ENCODE measurements around the gene SCGB3A1. TPM values are rescaled to one million over a fixed set of nuclear protein-coding genes. Genes with fewer than 3 reads are reported as not detected.

SCGB3A1 gene
- total and polyA plus RNA-seq, 11 donors = 0.22 to 0.85 (median 0.57) TPM; not detected in 8

DNA sequence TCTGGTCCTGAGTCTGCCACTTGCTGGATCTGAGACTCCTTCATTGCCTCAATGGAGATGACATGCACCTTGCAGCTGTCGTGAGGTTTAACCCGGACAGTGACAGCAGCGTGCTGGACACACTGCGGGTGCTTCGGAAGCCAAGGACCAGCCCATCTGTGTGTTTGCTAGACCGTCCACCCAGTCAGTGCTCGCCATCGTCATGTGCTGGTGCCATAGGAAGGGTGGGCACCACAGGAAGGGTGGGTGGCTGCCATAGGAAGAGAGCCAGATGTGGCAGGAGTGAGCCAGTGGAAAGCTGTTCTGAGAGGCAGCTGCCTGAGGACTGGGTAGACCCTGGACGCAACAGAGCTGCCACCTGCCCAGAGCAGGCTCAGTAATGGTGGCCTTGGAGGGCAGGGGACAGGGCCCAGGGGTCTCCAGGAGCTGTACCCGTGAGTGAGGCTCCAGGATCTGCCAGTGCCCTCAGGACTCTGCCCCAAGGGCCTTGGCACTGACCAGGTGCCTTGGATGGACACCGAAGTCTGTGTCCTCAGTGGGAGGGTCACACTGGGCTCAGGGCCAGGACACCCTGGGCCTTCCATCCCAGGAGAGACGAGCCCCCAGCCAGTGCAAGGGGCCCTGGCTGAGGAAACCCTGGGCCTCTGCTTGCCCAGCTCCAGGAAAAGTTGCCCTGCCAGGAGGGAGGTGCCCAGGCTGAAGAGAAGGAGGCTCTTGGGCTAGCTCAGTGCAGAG is 36.3 kb upstream of the SCGB3A1 start:
- TF ChIP-seq, protein P1, sequence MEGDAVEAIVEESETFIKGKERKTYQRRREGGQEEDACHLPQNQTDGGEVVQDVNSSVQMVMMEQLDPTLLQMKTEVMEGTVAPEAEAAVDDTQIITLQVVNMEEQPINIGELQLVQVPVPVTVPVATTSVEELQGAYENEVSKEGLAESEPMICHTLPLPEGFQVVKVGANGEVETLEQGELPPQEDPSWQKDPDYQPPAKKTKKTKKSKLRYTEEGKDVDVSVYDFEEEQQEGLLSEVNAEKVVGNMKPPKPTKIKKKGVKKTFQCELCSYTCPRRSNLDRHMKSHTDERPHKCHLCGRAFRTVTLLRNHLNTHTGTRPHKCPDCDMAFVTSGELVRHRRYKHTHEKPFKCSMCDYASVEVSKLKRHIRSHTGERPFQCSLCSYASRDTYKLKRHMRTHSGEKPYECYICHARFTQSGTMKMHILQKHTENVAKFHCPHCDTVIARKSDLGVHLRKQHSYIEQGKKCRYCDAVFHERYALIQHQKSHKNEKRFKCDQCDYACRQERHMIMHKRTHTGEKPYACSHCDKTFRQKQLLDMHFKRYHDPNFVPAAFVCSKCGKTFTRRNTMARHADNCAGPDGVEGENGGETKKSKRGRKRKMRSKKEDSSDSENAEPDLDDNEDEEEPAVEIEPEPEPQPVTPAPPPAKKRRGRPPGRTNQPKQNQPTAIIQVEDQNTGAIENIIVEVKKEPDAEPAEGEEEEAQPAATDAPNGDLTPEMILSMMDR (IDR thresholded peaks at IDR 0.05) = no peak
- TF ChIP-seq POLR2A (IDR thresholded peaks at IDR 0.05) = no peak
- peaks cover 0 to 14% (median 5%) of the 10 kb centered on the region in 12 donors for H3K4me1 ChIP-seq
- H3K27ac ChIP-seq = no peak overlapping the region
- H3K36me3 ChIP-seq = peaks cover 0 to 5% (median 0%) of the 10 kb centered on the region in 9 donors
- intact Hi-C loops (cut with DNase I) = no loop called here
- no peaks in the 10 kb centered on the region for H3K9me3 ChIP-seq
- H3K27me3 ChIP-seq = peaks cover 0 to 2% (median 0%) of the 10 kb centered on the region in 9 donors
- ATAC-seq (no peak), DNase-seq (peak in 2 of 5 donors; percentile 13 to 29)
- no peak overlapping the region for H3K4me3 ChIP-seq
- 85 to 94% (median 89%) methylated on average over 7 to 12 of the region's 12 CpGs for WGBS, 4 donors

DNA sequence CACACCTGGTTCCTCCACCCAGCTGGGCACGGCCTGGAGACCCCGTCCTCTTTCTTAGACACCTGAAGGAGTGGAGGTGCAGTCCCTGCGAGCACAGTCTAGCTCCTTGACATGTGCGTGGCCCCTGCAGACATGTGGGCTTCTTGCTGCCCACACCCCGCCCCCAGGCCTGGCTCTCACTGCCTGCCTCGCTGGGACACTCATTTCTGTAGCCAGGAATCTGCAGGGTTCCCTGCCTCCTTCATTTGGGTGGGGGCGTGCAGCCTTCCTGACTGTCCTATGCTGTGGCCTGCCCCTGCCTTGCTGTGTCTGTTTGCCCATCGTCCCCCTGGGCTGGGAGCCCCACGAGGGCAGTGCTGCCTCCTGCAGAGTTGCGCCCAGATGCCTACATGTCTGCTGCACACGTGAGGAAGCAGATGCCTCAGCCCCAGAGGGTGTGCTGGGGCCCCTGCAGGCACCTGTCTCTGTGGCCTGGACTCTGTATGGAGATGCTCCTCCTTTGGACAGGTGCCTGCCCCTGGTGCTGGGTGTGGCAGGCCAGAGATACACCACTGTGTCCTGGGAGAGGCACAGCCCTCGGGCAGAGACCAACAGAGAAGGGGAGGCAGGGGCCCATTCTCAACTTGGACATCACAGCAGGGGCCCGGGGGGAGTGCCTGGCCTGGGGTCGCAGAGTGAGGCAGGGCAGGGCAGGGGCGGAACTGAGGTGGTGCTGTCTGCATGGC is 35.5 kb upstream of the SCGB3A1 start:
- ATAC-seq (no peak), DNase-seq (peak in 2 of 5 donors; percentile 12 to 25)
- H3K36me3 ChIP-seq = peaks cover 0 to 5% (median 0%) of the 10 kb centered on the region in 9 donors
- WGBS, 4 donors = 79 to 91% (median 83%) methylated on average over 12 to 15 of the region's 15 CpGs
- intact Hi-C loops (cut with DNase I) = no loop called here
- TF ChIP-seq, protein P1 (IDR thresholded peaks at IDR 0.05) = no peak
- no peak for TF ChIP-seq POLR2A (IDR thresholded peaks at IDR 0.05)
- H3K4me1 ChIP-seq = peaks cover 0 to 14% (median 3%) of the 10 kb centered on the region in 12 donors
- no peaks in the 10 kb centered on the region for H3K9me3 ChIP-seq
- no peak overlapping the region for H3K27ac ChIP-seq
- no peak overlapping the region for H3K4me3 ChIP-seq
- no peaks in the 10 kb centered on the region for H3K27me3 ChIP-seq

DNA sequence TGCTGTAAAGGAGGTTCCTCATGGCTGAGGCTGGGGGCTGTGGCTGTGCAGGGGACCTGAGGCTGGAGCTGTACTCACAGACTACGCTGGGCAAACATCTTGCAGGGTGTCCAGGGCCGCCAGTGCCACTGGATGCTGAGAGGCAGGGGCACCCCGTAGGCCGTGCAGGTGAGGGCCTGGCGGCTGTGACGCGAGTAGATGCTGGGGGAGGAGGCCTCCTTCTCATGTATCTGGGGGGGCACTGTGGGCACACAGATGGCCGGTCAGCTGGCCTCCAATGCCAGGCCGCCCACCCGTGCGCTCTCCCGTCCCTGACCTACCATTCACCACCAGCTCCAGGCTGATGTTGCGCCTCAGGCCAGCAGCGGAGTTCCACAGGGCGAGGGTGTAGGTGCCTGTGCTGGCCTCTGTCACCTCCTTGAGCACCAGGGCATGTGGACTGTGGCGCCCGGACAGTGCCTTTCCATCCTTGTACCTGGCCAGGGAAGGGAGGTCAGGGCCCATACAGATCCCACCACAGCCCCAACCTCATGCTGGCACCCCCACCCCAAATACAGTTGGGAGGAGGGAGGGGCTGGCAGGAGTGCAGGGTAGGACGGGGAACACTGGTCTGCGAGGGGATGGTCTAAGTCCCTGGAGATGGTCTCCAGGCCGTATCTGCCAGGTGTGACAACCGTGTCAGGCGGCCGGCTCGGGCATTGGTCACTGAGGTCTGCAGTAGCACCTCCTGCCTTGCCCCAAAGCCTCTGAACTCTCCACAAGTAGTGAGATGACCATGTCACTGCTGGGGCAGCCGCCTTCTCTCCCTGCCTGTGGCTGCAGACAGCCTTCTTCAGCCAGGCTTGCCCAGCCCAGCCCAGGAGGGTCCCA is 34.7 kb upstream of the SCGB3A1 start:
- Histone ChIP-seq H3K4me1 (peaks cover 0 to 14% (median 3%) of the 10 kb centered on the region in 12 donors), H3K27me3 (no peaks in the 10 kb centered on the region), H3K36me3 (peaks cover 0 to 5% (median 0%) of the 10 kb centered on the region in 9 donors), H3K27ac (no peak overlapping the region), H3K4me3 (no peak overlapping the region), H3K9me3 (no peaks in the 10 kb centered on the region)
- WGBS, 4 donors = 89 to 92% (median 90%) methylated on average over 21 to 25 of the region's 25 CpGs
- ATAC-seq = no peak
- intact Hi-C loops (cut with DNase I) = no loop called here
- DNase-seq = peak in 1 of 5 donors; percentile 16
- TF ChIP-seq, protein P1 (IDR thresholded peaks at IDR 0.05) = no peak
- TF ChIP-seq POLR2A (IDR thresholded peaks at IDR 0.05) = no peak
